CD4-positive, alpha-beta T cell treated with Interferon gamma for 1 hour (primary cell): ENCODE data around the gene TTF1.

Experiments used
- DNase-seq: peaks from one replicate; pipeline ENCODE4 v3.0.0-alpha.2; 2020

The TTF1 gene

GRCh38 chr9:132356324-132356924, 50.2 kb downstream of the TTF1 start:
- no peak for DNase-seq

- DNase-seq = peak; percentile 97
Observed at GRCh38 chr9:132354637-132355355, 51.8 kb downstream of the TTF1 start, which contains the start of gene SETX. TSS of gene SETX (minus strand) at chr9:132354986. CDS start at chr9:132349428, 5,558 bp downstream.

DNA sequence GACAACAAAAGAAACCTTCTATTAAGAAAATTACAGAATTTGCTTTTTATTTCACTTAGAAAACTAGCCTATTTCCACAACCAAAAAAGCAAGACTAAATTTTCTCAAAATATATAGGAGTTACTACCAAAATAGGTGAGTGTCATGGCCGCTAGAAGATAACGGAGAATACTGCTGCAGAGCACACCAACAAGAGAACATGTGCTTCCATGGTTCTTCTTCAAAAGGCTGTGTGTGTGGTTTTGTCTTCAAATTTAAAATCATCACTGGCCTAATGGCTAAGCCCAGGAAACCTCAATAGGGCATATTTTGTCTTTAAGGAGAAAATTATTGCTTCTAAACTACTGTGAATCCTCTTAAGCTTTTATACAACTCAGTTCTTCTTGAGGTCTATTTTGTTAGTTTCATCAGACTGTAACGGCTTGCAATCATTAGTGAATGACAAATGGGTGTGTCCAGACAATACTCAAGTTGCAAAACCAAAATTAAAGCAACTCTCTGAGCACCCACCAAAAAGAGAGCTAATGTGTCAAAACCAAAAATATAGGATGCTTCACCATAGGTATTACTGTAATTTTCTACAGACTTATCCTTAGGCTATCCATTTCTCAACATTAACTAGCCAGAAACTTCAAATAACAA, 55.1 kb downstream of the TTF1 start:
- no peak for DNase-seq

DNA sequence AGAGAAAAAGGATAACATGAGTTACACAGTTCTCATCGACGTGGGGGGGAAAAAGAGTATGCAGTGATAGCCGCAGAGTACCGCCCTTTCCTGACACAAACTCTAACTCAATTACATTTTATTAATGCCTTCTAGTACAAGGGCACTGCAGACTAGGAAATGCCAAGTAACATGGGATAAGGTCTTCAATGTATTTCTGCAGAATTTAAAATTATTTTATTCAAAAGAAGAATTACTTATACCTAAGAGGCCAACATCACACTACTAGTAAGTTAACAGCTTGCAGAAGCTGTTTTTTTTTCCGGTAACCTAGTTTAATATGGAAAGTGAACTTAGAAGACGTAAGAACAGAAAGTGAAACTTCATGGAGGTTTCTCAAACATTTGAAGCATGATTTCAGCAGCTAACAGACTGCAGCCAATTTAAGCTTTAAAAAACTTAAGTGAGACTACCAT, 55.8 kb downstream of the TTF1 start:
- DNase-seq = no peak

DNA sequence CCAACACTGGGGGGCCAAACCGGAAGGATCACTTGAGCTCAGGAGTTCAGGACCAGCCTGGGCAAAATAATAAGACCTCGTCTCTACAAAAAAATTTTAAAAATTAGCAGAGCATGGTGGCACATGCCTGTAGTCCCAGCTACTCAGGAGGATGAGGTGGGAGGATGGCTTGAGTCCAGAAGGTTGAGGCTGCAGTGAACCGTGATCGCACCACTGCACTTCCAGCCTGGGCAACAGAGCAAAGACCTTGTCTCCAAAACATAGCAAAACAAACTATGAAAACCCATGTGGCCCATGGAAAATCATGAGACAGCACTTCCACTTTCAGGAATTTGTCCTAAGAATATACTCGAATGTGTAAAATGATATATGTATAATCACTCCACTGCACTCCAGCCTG, 58.0 kb downstream of the TTF1 start:
- DNase-seq = no peak

- DNase-seq = no peak
Observed at GRCh38 chr9:132346177-132346576, 60.5 kb downstream of the TTF1 start.

DNA sequence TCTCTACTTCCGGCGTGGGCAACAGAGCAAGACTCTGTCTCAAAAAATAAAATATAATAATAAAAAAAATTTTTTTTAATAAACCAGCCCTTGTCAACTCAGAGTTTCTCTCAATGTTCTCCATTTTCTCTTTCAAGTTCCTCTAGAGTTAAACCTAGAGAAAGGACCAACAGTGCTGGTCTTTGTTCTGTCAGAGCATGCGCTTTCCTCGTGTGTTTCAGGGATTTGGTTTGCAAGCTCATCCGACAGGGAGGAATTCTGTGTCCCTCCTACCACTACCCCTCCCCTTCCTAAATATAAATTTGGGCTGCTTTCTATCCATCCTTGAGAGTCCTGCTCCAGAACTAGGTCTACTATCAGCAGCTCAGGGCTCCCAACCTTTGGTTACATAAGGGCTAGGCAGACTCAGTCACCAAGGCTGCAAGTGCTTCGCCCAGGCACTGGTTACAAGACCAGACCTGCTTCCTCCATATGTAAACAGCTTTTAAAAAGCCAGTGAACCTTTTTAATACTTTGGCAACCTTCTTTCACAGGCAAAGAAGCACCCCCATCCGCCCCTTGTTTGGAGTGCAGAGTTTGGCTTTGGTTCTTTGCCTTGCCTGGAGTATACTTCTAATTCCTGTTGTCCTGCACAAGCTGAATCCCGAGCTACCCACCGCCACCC, 65.3 kb downstream of the TTF1 start:
- no peak for DNase-seq

GRCh38 chr9:132334364-132334763, 72.3 kb downstream of the TTF1 start:
- DNase-seq = no peak

DNA sequence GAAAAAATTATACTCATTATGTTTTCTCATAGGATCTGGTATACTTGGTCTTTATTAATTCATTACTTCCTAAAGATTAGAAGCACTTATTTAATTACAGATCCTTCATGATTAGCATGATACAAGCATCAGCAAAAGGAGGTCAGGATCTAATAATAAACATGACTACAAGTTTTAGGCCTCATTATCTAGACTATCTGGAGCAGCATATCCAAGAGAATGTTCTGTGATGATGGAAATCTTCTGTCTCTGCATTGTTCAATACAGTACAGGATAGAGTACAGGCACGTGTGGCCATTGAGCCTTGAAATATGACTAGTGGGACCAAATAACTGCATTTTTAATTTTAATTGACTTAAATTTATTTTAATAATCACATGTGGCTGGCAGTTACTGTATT, 73.1 kb downstream of the TTF1 start:
- DNase-seq = no peak

- no peak for DNase-seq
Observed at GRCh38 chr9:132328580-132328979, 78.1 kb downstream of the TTF1 start.

GRCh38 chr9:132327537-132327936, 79.1 kb downstream of the TTF1 start:
- DNase-seq = no peak
